NCI-H2196 treated with DMSO at 0.1 percent for 48 hours (cell line): Measurements from ENCODE around the gene ZNF888.
"Not testable (repeated sequence)": the region's sequence is repeated elsewhere in the genome, so short reads cannot be mapped to it uniquely, and the experiment has no call there.

Experiments
- DNase-seq: peaks from one replicate; lab custom pipeline; 2025; ENCODE audit not compliant: unreplicated experiment; lab: John Stamatoyannopoulos, UW

The ZNF888 gene

GRCh38 chr19:52922841-52923777 is at the start of gene ZNF888:
Gene ZNF888 (minus strand): TSS chr19:52923428. CDS start chr19:52917873, 5,555 bp downstream.
- DNase-seq, result peak; percentile 20

DNA sequence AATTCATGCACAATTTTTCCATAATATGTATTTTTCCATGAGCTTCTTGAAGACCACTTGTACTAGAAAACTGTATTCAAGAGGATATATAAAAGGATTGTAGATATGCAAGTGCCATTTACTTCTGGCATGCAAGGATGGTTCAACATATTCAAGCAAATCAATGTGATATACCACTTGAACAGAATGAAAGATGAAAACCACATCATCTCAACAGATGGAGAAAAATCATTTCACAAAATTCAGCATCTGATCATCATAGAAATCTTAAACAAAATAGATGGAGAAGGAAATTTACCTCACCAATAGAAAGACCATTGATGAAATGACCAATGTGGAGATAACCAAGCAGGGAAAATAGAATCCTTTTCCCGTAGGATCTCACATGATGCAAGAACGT is 44.5 kb upstream of the ZNF888 start:
- no peak for DNase-seq

DNA sequence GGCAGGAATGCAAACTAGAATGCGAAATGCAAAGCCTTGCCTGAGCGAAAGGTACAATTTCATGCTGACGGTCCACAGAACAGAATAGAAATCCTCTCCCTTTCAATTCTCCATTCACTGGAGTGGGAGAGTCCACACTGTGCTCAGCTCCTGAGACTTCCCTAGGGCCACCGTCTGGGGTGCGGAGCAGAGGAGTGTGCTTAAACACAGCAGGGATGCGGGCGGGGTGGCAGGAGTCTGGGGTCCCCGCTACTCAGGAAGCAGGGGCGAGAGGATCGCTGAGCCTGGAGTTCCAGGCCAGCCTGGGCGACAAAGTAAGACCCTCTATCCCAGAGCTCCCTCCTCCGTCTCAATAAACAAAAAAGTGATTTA is 40.0 kb upstream of the ZNF888 start:
- no peak for DNase-seq

GRCh38 chr19:52962394-52963246 is 39.4 kb upstream of the ZNF888 start, which contains the start of gene ZNF816:
Gene ZNF816 (minus strand): TSS chr19:52962881. CDS start chr19:52956089, 6,792 bp downstream.
- peak; percentile 75 for DNase-seq

DNA sequence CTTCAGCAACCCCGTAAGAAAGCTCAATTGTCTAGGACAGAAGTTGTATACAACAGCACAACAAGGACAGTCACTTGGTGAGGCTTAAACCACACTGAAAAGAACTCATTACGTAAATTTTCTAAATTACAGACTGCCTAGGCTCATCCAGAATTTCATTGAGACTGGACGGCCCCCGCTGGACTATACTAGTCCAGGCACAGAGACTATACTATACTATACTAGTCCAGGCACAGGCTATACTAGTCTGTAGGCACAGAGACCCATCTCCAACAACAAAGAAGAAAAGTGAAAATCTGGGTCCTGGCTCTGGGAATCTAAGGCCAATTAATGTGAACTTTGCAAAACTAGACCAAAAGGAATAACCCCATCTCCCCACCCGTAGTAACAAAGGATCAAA is 38.8 kb upstream of the ZNF888 start:
- no peak for DNase-seq

DNA sequence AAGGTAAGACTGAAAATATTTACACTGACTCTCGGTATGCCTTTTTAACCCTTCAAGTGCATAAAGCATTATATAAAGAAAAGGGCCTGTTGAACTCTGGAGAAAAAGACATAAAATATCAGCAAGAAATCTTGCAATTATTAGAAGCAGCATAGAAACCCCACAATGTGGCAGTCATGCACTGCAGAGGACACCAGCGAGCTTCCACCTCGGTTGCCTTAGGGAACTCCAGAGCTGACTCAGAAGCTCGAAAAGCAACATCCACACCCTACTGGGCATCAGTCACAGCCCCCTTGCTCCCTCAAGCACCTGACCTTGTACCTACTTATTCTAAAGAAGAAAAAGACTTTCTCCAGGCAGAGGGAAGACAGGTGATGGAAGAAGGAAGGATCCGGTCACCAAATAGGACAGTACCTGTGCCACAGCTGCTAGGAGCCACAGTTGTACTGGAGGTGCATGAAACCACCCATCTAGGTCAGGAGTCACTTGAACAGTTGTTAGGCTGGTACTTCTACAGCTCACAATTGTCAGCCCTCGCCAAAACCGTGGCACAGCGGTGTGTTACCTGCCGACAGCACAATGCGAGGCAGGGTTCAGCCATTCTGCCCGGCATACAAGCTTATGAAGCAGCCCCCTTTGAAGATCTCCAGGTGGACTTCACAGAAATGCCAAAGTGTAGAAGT is 36.5 kb upstream of the ZNF888 start:
- no peak for DNase-seq

DNA sequence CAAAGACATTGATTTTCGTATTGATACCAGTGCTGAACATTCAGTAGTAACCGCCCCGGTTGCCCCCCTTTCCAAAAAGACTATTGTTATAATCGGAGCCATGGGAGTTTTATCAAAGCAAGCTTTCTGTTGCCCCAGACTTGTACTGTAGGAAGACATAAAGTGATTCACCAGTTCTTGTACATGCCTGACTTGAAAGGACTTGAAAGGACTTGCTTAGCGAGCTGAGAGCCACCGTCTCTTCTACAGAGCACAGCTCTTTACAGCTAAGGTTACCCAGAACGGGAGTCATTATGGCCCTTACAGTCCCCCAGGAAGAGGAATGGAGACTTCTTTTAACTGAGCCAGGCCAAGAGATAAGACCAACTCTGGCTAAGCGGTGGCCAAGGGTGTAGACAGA is 34.4 kb upstream of the ZNF888 start:
- DNase-seq, result no peak

GRCh38 chr19:52956917-52957316 is 33.7 kb upstream of the ZNF888 start:
- DNase-seq, result no peak

DNA sequence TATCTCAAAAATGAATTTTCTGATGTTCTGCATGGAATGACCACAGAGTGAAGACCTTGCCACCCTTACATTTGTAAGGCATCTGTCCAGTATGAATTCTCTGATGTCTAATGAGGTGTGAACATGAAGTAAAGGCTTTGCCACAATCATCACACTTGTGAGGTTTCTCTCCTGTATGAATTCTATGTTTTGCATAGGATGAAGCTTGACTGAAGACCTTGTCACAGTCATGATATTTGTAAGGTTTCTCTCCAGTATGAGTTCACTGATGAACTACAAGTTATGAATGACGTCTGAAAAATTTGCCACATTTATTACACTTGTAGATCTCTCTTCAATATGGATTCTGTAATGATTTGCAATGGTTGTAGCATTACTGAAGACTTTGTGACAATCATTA is 26.2 kb upstream of the ZNF888 start:
- DNase-seq, result no peak

DNA sequence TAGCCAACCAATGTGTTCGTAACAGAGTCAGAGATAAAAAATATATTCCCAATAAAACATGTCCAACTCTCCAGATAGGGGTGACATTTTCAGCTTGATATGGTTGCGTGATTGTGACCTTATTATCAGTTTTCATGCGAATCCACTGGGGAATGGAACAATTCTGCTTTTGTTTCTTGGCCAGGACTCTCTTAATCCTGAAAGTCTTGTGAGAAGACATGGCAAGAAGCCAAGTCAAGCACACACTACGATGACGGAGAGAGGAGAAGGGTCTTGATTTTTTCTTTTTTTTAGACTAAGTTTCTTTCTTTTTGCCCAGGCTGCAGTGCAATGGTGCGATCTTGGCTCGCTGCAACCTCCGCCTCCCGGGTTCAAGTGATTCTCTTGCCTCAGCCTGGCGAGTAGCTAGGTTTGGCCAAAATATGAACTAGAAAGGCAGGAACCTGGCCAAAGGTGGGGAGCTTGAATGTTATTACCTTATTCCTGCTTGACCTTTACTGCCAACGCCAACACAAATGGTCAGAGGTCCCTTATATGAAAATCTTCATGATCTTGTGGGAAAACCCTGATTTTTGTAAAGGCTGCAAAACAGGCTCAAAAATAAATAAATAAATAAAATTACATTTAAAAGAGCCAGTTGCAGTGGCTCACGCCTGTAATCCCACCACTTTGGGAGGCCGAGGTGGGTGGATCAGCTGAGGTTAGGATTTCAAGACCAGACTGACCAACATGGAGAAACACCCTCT is 25.0 kb upstream of the ZNF888 start:
- DNase-seq, result no peak

- DNase-seq, result no peak
Measured at GRCh38 chr19:52946322-52947310, 23.4 kb upstream of the ZNF888 start.

DNA sequence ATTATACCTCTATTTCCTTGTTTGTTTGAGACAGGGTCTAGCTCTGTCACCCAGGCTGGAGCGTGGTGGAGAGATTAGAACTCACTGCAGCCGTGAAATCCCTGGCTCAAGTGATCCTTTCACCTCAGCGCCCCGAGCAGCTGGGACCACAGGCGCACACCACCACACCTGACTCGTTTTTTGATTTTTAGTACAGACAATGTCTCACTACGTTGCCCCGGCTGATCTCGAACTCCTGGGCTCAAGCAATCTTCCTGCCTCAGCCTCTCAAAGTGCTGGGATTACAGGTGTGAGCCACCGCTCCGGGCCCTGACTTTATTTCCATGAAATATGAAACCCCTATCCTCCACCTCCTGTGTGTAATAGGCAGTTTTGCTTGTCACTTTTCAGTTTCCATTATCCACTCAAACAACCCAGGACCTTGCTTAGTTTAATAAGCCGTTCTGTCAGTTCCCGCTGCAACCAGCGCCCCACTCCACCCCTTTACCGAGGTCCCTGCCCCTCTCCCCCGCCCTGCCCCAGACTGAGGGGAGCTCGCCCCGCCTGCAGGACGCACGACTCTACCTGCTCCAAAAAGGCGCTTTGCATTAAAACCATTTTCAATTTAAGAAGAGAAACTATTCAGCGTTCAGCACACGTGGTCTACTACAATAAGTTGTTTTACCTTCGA is 22.6 kb upstream of the ZNF888 start:
- no peak for DNase-seq

DNA sequence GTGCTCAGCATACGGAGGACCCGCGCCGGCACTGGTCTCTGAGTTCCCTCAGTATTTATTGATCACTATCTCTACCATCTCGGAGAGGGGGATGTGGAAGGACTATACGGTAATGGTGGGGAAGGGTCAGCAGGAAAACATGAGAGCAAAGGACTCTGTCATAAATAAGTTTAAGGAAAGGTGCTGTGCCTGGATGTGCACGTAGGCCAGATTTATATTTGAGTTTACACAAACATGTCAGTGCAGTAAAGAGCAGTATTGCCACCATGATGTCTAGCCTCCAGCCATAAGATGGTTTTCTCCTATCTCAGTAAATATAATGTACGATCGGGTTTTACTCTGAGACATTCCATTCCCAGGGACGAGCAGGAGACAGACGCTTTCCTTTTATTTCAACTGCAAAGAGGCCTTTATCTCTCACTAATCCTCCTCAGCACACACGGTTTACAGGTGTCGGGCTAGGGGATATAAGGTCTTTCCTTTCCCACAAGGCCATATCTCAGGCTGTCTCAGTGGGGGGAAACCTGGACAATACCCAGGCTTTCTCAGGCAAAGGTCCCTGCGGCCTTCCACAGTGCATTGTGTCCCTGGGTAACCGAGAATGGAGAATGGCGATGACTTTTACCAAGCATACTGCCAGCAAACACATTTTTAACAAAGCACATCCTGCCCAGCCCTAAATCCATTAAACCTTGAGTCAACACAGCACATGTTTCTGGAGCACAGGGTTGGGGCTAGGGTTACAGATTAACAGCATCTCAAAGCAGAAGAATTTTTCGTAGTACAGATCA is 21.7 kb upstream of the ZNF888 start:
- not testable (repeated sequence) for DNase-seq

DNA sequence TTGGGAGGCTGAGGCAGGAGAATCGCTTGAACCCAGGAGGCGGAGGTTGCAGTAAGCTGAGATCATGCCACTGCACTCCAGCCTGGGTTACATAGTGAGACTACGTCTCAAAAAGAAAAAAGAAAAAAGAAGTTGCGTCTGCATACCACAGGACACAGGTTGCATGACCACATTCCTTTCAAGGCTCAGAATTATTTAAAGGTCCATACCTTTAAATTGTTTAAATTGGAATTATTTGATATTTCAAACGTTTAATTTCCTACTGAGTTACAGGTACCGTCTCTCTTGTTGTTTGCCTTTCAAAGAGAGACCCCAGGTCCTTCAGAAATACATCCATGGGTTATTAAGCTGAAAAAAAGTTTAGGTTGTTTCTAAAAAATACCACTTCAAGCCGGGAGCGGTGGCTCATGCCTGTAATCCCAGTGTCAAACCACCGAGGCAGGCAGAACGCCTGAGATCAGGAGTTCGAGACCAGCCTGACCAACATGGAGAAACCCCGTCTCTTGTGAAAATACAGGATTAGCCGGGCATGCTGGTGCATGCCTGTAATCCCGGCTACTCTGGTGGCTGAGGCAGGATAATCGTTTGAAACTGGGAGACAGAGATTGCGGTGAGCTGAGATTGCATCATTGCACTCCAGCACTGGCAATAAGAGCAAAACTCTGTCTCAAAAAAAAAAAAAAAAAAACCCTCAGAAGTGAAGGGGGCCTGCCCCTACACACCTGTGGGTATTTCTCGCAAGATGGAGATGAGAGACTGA is 20.8 kb upstream of the ZNF888 start:
- DNase-seq, result no peak

DNA sequence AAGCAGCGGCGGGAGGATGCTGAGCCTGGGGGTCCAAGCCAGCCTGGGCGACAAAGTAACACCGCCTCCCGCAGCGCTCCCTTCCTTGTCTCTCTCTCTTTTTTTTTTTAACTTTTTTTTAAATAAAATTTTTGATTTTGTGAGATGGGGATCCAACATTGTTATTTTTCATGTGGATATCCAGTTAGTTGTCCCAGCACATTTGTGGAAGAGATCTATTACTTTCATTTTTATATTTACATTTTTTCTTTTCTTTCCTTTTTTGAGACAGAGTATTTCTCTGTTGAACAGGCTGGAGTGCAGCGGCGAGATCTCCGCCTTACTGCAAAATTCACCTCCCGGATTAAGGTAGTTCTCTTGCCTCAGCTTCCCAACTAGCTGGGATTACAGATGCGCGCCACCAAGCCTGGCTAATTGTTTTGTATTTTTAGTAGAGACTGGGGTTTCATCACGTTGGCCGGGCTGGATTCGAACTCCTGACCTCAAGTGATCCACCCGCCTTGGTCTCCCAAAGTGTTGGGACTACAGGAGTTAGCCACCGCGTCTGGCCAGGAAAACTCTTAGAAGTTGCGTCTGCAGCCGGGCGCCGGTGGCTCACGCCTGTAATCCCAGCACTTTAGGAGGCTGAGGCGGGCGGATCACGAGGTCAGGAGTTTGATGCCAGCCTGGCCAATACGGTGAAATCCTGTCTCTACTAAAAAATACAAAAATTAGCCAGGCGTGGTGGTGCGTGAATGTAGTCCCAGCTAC is 20.1 kb upstream of the ZNF888 start:
- no peak for DNase-seq

DNA sequence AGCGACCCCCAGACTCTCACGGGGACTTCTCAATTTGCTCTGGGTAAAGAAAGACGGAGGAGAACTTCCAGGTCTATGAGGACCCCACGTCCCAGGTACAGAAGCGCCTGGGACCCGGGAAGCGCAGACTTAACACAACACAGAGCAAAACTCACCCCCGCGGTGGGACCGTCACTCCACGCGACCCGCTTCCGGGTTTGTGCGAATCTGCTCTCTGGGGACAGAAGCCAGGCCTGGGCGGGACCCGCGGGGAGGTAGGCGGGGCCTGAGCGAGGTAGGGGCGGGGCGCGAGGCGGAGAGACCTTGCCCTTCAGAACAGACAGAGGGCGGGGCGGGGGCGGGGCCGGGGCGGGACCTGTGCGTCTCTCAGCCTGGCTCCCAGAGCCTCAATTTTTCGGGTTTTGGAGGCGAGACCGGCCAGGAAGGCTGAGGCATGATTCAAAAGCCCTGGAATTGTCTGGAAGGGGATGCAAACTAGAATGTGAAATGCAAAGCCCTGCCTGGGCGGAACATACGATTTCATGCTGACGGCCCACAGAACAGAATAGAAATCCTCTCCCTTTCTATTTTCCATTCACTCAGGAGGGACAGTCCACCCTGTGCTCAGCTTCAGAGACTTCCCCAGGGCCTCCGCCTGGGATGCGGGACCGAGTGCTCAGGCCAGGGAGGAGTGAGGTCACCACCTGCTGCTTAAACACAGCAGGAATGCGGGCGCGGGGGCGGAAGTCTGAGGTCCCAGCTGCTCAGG is 19.3 kb upstream of the ZNF888 start:
- peak; percentile 11 for DNase-seq
